ENCODE data around the gene CHRM4.

The CHRM4 gene

GRCh38 chr11:46391578-46392420 lies at the start of gene CHRM4:
Gene CHRM4 (minus strand): TSS chr11:46391776. CDS start chr11:46386557, 5,219 bp downstream.
- DNase-seq (ENCODE audit: low spot score) = no peak

- DNase-seq (ENCODE audit: low spot score) = no peak
These were observed 46.6 kb upstream of the CHRM4 start for GRCh38 chr11:46438211-46438610.

GRCh38 chr11:46437122-46437689 lies 45.6 kb upstream of the CHRM4 start:
- DNase-seq (ENCODE audit: low spot score) = no peak

DNA sequence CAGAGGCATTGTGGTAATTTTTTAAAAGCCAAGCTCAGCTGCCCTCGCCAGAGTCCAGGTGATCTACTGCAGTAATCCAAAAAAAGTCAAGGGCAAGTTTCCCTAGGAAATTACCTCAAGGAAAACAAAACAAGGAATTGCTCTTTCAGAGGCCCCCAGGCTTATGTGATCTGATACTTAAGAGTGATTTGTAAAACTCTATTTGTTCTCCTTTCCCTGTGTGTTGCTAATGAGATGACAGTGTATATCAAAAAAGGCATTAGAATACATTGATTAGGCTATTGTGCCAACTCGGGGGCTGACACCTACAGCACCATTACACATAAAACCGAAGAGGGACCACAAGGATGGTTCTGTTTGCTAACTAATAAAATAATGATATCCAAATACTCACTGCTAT lies 44.5 kb upstream of the CHRM4 start:
- no peak for DNase-seq (ENCODE audit: low spot score)

- DNase-seq (ENCODE audit: low spot score) = no peak
These were observed 44.1 kb upstream of the CHRM4 start for GRCh38 chr11:46435679-46436078.

- DNase-seq (ENCODE audit: low spot score) = no peak
These were observed 39.6 kb upstream of the CHRM4 start for GRCh38 chr11:46431211-46431610.

DNA sequence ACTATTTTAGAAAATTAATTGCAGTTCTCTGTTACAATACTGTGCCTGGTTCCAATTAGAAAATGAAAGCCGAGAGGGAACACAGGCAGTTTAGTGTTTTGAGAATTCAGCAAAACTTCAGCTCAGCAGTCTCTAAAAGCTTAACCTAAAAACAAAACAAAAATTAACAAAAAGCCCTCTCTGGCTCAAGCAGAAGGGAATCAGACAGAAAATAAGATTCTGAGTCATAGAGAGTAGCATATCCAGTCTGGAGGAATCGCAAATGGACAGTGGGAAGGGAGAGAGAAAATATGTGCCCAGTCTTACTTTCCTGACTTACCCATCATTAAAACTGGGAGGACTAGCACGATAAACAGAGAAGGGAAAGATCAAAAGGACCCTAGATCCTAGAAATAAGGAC lies 38.1 kb upstream of the CHRM4 start:
- DNase-seq (ENCODE audit: low spot score) = no peak

DNA sequence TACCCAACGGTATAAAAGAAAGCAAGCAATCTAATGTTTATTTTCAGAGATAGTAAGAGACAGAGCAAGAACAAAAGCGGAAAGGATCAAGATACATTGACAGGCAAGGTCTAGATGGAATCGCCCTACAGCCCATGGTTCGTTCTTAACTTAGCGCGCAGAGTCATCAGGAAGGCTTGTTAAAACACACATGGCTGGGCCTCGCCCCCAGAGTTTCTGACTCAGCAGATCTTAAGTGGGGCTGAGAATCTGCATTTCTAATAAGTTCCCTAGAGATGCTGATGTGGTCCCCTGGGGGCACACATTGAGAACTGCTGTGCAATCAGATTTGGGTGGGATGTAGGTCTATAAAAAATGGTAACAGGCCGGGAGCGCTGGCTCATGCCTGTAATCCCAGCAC lies 35.8 kb upstream of the CHRM4 start:
- DNase-seq (ENCODE audit: low spot score) = no peak

GRCh38 chr11:46426233-46426991 lies 34.8 kb upstream of the CHRM4 start:
- no peak for DNase-seq (ENCODE audit: low spot score)

DNA sequence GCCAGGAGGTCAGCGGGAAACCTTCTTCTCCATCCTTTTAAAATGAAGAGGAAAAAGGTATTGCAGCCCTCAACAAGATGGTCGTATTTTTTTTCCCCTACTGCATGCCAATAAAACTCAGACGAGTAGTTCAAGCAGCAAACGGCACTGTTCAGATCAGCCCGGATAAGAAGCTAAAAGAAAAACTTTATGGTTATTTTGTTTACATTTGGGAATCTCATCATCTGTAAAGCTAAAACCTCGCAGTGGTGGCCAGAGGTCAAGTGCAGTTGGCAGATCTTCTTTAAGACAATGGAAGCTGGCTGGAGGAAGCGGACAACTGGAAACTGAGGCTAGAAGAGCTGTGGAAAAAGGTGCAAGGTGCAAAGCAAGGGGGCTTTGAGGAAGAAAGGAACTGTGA lies 31.0 kb upstream of the CHRM4 start:
- no peak for DNase-seq (ENCODE audit: low spot score)

DNA sequence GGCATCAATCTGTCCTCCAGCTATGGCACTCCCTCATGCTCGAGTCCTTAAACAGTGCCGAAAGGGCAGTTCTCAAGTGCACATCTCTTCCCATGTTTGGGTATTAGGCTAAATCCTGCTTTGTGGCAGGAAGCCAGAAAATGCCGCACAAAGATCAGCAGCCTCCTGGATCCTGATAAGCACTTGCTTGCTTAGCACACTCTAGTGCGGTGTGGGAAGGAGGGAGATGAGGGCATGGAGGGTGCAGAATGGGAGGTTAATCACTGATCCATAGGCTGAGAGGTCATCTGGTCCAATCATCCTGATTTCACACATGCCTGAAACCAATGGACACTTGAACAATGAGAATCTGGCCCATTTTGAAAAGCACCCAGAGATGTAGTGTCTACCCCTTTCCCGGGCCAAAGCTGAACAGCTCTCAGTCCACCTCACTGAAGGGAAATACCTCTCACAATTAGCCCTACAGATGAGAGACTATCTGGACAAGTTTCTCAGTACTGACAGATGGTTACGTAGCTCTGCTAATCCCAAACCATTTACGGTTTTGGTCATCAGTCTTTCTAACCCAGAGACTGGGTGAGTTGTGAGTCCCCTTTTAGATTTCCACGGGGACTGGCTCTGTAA lies 29.8 kb upstream of the CHRM4 start:
- DNase-seq (ENCODE audit: low spot score) = no peak

GRCh38 chr11:46420513-46420912 lies 28.9 kb upstream of the CHRM4 start:
- DNase-seq (ENCODE audit: low spot score) = no peak

- DNase-seq (ENCODE audit: low spot score) = no peak
These were observed 27.2 kb upstream of the CHRM4 start for GRCh38 chr11:46418751-46419150.

DNA sequence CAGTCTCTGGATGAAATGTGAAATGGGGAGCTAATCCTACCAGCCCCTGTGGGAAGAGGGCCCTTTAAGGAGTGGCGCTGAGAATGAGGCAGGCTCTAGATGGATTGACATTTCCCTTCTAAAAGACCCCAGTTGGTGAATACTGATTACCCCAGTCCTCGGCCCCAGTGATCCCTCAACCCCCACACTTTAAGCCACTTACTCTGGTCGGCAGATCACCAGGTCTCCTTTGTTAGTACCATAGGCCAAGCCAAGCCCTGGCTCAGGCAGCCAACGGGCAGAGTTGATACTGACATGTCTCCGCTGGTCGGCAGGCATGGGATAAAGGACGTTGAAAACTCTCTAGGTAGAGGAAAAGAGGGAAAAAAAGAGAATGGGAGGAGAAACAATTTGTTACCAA lies 26.1 kb upstream of the CHRM4 start:
- DNase-seq (ENCODE audit: low spot score) = no peak

- DNase-seq (ENCODE audit: low spot score) = no peak
These were observed 23.3 kb upstream of the CHRM4 start for GRCh38 chr11:46414879-46415278.

GRCh38 chr11:46414466-46414796 lies 22.9 kb upstream of the CHRM4 start:
- no peak for DNase-seq (ENCODE audit: low spot score)

DNA sequence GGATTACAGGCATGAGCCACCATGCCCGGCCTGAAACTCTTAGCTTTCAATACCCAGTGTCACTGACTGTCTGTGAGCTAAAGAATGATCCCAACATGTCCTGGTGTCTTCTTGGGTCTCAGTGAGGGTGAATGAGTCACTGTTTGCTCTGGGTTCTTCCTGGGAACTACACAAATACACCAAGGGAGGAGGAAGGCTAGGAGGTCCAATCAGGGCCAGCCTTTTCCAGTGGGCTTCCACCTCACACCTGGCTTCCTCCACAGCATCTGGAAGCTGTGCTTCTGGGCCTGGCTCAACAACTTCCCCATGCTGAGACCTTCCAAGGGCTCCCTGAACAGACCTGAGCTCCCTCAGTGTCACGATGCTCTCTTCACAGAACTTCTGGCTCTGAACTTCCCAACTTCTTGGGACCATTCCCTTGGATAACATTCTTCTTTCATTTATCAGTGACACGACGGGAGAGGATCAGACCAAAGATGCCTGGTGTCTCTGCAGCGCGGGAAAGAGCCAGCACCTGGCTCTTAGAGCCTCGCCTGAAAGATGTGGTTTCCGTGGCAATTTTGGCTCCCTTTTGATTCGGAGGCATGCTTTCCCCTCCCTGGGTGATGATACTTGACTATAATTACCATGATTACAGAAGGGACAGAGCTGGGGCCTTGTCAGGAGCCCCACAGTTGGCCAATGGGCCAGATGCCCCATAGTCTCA lies 22.3 kb upstream of the CHRM4 start:
- DNase-seq (ENCODE audit: low spot score) = no peak

- DNase-seq (ENCODE audit: low spot score) = no peak
These were observed 18.4 kb upstream of the CHRM4 start for GRCh38 chr11:46410021-46410420.

DNA sequence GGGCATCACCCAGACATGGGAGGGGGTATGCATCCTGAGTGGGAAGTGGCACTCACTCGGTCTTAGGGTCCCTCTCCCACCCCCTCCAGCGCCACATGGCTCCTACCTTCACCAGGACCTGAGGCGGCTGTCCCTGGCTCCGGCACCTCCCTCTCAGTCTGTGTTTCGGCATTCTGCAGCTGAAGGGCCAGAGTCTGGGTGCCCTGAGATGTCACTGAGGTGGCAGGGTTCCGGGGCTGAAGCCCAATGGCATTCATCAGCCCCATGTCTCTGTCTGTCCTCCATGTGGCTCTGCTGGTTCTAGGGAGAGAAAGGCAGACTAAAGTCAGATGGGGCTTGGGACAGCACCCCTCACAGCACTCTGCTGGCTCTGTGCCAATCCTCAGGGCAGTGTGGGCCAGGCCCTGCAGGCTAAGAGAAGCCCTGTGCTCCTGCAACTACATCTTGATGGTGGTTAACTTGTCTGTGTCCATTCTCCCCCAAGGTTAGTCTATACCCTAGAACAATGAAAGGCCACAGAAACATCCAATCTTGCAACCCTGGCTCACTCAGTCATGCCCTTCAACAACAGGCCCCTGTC lies 16.9 kb upstream of the CHRM4 start:
- DNase-seq (ENCODE audit: low spot score) = no peak

- DNase-seq (ENCODE audit: low spot score) = no peak
These were observed 16.1 kb upstream of the CHRM4 start for GRCh38 chr11:46407635-46408034.

GRCh38 chr11:46404476-46405017 lies 13.0 kb upstream of the CHRM4 start:
- DNase-seq (ENCODE audit: low spot score) = no peak
